ENCODE measurements around the gene NMB. TPM values are rescaled to one million over a fixed set of nuclear protein-coding genes. Genes with fewer than 3 reads are reported as not detected.
"Not testable (repeated sequence)": the region's sequence is repeated elsewhere in the genome, so short reads cannot be mapped to it uniquely, and the experiment has no call there.

The NMB gene
- total RNA-seq = 1.9 TPM

- peak; percentile 69 for DNase-seq
Observed at GRCh38 chr15:84658080-84658787, at the start of gene NMB. Gene NMB (minus strand): TSS chr15:84658199. CDS start chr15:84658152, 47 bp downstream.

GRCh38 chr15:84703808-84704207 is 45.8 kb upstream of the NMB start:
- DNase-seq = no peak

- DNase-seq = peak; percentile 12
Observed at GRCh38 chr15:84702961-84703482, 45.0 kb upstream of the NMB start.

GRCh38 chr15:84699538-84700191 is 41.7 kb upstream of the NMB start:
- DNase-seq = no peak

GRCh38 chr15:84697236-84697990 is 39.4 kb upstream of the NMB start:
- DNase-seq = no peak

- DNase-seq = no peak
Observed at GRCh38 chr15:84696757-84697156, 38.8 kb upstream of the NMB start.

GRCh38 chr15:84690342-84690741 is 32.3 kb upstream of the NMB start:
- no peak for DNase-seq

GRCh38 chr15:84689858-84690257 is 31.9 kb upstream of the NMB start:
- DNase-seq = no peak

GRCh38 chr15:84686446-84686845 is 28.4 kb upstream of the NMB start:
- DNase-seq = not testable (repeated sequence)

- peak; percentile 33 for DNase-seq
Observed at GRCh38 chr15:84685304-84685703, 27.3 kb upstream of the NMB start.

- no peak for DNase-seq
Observed at GRCh38 chr15:84684092-84684491, 26.1 kb upstream of the NMB start.

- no peak for DNase-seq
Observed at GRCh38 chr15:84681831-84682230, 23.8 kb upstream of the NMB start.

- DNase-seq = no peak
Observed at GRCh38 chr15:84671211-84671610, 13.2 kb upstream of the NMB start.

GRCh38 chr15:84669726-84670125 is 11.7 kb upstream of the NMB start:
- no peak for DNase-seq

GRCh38 chr15:84668221-84668982 is 10.4 kb upstream of the NMB start:
- DNase-seq = no peak

- no peak for DNase-seq
Observed at GRCh38 chr15:84666373-84666772, 8.4 kb upstream of the NMB start.

- no peak for DNase-seq
Observed at GRCh38 chr15:84661001-84661400, 3.0 kb upstream of the NMB start.

GRCh38 chr15:84659904-84660781 is 2.1 kb upstream of the NMB start:
- no peak for DNase-seq

GRCh38 chr15:84658788-84659411 is 901 bp upstream of the NMB start:
- DNase-seq = no peak

- DNase-seq = no peak
Observed at GRCh38 chr15:84657748-84658079, 285 bp downstream of the NMB start.

- no peak for DNase-seq
Observed at GRCh38 chr15:84656972-84657371, 1.0 kb downstream of the NMB start.

Data from occipital lobe (tissue), 2 donors.